HEK293T (cell line): ENCODE data around the gene RHCE.

Experiments
- ARNT ChIP-seq: fragments of 450-650 bp; IDR thresholded peaks from 2 replicates; pipeline ENCODE4 v1.6.1; 2017; ENCODE audit warnings: mild to moderate bottlenecking
- BHLHE40 ChIP-seq: fragments of 450-650 bp; IDR thresholded peaks from 2 replicates; pipeline ENCODE4 v1.6.1; 2016; ENCODE audit warnings: mild to moderate bottlenecking, moderate library complexity, borderline replicate concordance
- CTBP1 ChIP-seq: fragments of 450-650 bp; IDR thresholded peaks from 2 replicates; pipeline ENCODE4 v1.6.1; 2016; ENCODE audit warnings: borderline replicate concordance
- ELF4 ChIP-seq: fragments of 450-650 bp; IDR thresholded peaks from 2 replicates; pipeline ENCODE4 v1.6.1; 2017; ENCODE audit warnings: antibody characterized with exemption
- FOXK2 ChIP-seq: fragments of 450-650 bp; IDR thresholded peaks from 2 replicates; pipeline ENCODE4 v1.6.1; 2016; ENCODE audit warnings: mild to moderate bottlenecking
- FOXM1 ChIP-seq: fragments of 450-650 bp; IDR thresholded peaks from 2 replicates; pipeline ENCODE4 v1.6.1; 2017; ENCODE audit warnings: mild to moderate bottlenecking, borderline replicate concordance
- HDGF ChIP-seq: fragments of 450-650 bp; IDR thresholded peaks from 2 replicates; pipeline ENCODE4 v1.6.1; 2017; ENCODE audit warnings: antibody characterized with exemption, borderline replicate concordance
- LEF1 ChIP-seq: fragments of 450-650 bp; IDR thresholded peaks from 2 replicates; pipeline ENCODE4 v1.6.1; 2017; ENCODE audit warnings: mild to moderate bottlenecking, borderline replicate concordance
- SP1 ChIP-seq: fragments of 450-650 bp; IDR thresholded peaks from 2 replicates; pipeline ENCODE4 v1.6.1; 2017
- SUZ12 ChIP-seq: fragments of 450-650 bp; IDR thresholded peaks from 2 replicates; pipeline ENCODE4 v1.6.1; 2016; ENCODE audit warnings: mild to moderate bottlenecking
- TARDBP ChIP-seq: fragments of 450-650 bp; IDR thresholded peaks from 2 replicates; pipeline ENCODE4 v1.6.1; 2016
- ZNF384 ChIP-seq: fragments of 450-650 bp; IDR thresholded peaks from 2 replicates; pipeline ENCODE4 v1.6.1; 2016

- TF ChIP-seq SP1: no peak
- TF ChIP-seq HDGF: no peak
- TF ChIP-seq ARNT: no peak
- TF ChIP-seq TARDBP: no peak
- TF ChIP-seq FOXM1: no peak
- TF ChIP-seq CTBP1: no peak
- no peak for TF ChIP-seq LEF1
- no peak for TF ChIP-seq BHLHE40
- no peak for TF ChIP-seq SUZ12
- no peak for TF ChIP-seq ZNF384
- no peak for TF ChIP-seq ELF4
- TF ChIP-seq FOXK2: no peak
Measured at GRCh38 chr1:25437672-25438071, 17.0 kb upstream of the RHCE start.
